GM21619 (cell line): Measurements from ENCODE around the gene WDFY4.

ENCODE experiments used
- ATAC-seq: cut with Tn5 transposase; IDR thresholded peaks from one replicate; pipeline ENCODE4 v1.9.1; 2021; ENCODE audit not compliant: unreplicated experiment

The WDFY4 gene

DNA sequence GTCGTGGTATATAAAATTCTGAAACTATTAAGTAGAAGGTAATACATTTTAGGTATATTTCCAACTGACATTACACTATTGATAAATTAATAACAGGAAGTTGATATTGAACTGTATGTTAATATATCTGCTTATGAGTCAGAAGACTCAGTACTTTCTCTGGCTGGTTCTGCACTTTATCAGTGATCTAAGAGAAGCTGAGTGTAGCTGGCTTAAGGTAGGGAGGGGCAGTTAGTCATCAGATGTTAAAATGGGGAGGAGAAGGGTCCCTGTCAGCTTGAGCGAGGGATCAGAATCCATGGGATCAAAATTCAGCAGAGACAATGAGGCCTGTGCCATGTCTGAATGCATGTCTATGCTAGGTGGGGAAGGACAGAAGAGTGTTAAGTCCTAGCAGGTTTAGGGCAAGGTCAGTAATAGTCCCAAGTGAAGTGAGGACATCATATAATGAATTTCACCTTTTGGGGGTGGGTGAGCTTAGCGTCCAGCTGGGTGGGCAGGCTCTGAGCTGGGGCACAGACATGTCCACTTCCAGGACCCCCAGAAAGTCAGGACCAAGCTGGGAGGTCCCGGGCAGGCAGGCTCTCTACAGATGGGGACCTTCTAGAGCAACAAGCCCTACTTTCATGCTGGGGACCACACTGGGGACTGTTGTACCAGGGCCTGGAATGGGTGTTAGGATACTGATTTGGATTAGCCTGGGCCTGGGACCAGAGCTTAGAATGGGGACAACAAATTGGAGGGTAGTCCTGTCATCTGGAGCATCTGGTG, 82.9 kb downstream of the WDFY4 start:
- ATAC-seq = no peak

DNA sequence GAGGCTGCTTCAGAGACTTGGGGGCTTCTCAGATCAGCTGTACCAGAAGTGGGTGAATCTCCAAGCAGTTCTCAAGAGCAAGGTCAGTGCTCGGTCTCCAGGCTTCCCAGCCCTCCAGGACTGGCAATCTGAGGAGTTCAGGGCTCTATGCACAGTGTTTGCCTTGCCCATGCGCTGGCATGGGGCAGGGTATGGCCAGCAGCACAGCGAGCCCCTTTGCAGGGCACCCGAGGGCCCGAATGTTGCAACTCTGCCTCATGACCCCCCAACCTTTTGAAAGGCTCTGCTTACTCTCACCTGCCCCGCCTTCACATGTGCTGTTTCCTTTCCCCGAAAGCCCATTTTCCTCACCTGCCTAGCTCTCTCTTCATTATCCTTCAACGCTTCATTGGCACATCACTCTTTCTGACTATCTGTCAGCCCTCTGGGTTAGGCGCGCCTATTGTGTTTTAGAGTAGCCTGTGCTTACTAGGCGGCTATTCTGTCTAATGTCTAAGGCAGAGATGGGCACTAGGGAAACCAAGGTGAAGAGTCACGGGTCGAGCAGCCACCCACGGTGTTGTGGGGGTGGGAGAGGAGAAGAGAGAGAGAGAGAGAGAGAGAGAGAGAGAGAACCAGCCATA, 83.6 kb downstream of the WDFY4 start:
- no peak for ATAC-seq

GRCh38 chr10:48768926-48769325, 84.3 kb downstream of the WDFY4 start:
- ATAC-seq = no peak

GRCh38 chr10:48769706-48770435, 85.2 kb downstream of the WDFY4 start:
- no peak for ATAC-seq

DNA sequence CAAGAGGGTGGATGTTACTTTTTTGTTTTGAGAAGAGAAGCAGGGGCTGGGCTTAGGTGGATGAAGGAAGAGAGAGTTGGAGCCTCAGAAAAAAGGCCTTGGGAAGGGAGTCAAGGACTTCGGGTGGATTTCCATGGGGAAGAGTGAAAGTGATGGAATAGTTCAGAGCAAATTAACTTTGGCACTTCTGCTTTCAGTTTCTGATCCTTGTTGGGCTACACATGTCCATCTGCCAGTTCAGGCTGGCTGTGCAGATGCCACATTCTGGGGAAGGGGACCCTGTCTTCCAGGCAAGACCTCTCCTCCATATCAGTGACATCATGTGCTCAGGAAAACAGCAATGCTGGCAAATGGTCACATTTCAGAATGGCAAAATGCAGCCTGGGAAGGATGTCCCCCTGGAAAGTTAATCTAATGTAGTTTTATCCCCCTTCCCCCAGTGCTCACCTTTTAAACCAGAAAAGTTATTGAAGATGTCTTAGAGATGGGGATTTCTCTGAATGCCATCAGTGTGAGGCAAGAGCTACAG, 86.0 kb downstream of the WDFY4 start:
- no peak for ATAC-seq

- ATAC-seq = no peak
Observed at GRCh38 chr10:48771234-48771633, 86.6 kb downstream of the WDFY4 start.

DNA sequence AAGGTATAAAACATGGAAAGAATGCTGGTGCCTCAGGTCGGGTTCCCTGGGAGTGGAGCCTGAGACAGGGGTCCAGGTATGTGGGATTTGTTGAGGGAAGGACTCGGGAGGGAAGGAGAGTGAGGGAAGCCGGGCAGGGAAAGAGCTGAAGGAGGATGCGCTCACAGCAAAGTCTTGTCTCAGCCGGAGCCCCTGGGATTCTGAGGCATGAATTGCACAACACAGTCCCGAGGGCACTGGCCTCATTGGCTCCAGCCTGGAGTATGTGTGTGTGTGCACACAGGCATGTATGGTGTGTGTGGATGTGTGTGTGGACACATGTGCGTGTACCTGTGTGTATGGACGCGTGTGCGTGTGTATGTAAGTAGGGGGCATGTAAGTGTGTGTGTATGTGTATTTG, 87.4 kb downstream of the WDFY4 start:
- ATAC-seq = no peak

GRCh38 chr10:48773580-48773979, 88.9 kb downstream of the WDFY4 start:
- ATAC-seq = no peak

DNA sequence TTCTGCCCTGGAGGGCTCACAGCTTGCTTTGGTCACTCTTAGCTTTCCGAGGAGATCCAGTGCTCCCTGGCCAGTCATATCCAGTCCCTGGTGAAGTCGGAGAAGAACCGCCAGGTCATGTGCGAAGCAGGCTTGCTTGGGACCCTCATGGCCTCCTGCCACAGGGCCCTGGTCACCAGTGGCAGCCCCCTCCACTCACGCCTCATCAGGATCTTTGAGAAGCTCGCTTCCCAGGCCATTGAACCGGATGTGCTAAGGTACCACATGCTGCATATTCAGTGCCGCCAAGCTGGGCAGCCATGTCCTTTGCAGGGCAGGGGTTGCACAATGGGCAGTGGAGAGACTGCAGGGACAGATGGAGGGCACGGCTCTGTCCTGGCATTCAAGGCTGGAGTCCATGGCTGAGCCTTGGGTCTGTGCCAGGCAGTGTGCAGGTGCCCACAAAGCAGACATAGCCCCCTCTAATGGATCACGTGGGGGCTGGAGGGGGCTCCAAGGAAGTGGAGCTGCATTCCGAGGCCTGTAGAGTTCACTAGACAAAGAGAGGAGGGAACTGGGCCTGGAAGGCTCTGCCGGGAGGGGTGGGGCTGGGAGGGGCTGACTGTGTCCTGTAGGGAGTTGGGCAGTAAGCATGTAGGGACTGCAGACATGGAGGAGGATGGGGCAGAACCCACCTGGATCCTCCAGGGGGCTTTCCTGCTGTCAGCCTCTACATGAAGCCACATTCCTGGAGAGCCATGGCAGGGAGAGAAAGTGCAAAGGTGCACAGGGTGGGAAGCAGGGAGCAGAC, 89.9 kb downstream of the WDFY4 start:
- ATAC-seq = no peak

DNA sequence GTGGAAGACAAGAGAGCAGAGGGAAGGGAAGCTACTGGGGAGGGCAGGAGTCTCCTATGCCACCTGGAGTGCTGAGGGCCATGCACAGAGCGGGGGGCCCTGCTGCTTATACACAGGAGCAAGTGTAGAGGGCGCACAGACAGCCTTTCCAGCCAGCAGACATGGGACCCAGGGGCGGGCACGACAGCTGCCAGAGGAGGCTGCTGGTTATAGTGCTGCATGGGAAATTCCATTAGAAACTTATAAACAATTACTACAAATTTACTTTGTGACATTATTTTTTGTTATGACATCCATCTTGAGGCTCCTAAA, 90.5 kb downstream of the WDFY4 start:
- ATAC-seq = no peak

- ATAC-seq = no peak
Observed at GRCh38 chr10:48776005-48776522, 91.4 kb downstream of the WDFY4 start.

GRCh38 chr10:48776528-48776927, 91.9 kb downstream of the WDFY4 start:
- ATAC-seq = no peak

DNA sequence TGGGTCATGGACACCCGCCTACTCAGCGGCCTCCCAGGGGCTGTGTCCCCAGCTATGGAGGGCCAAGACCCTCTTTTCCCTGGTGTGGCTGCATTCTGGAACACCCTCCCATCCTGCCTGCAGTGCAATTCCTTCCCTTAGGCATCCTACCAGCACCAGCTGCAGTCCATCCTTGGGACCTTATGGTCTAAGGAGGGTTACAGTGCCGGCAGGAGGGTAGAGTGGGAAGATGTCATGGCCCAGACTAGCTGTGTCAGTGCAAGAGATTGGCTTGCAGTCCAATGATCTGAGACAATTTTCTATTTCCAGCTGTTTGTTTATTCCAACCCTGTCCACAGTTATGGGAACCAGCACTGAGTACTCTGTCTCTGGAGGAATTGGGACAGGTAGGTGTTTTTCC, 92.4 kb downstream of the WDFY4 start:
- no peak for ATAC-seq

DNA sequence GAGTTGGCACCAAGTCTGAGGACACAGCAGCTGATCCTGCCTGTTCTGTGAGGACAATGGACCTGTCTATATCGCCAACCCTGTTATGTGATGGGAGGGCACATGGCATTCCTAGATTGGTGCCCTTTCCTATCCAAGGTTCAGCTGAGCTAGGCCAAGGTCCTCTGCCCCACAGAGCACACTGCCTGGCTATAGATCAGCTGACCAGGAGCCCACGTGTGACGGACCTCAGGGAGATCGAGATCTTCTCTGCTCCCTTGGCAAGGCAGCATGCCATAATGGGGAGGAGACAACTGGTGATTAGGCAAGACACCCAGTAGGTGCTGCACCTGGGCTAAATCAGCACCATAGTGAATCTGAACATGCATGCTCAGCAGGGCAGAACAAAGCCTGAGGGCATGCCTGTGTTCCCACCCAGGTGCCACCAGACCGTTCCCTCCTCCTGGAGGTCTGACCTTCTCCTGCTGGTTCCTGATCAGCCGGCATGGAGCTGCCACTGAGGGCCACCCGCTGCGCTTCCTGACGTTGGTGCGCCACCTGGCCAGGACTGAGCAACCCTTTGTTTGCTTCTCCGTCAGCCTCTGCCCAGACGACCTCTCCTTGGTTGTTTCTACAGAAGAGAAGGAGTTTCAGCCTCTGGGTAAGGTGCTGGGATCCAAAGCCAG, 93.7 kb downstream of the WDFY4 start:
- ATAC-seq = no peak

DNA sequence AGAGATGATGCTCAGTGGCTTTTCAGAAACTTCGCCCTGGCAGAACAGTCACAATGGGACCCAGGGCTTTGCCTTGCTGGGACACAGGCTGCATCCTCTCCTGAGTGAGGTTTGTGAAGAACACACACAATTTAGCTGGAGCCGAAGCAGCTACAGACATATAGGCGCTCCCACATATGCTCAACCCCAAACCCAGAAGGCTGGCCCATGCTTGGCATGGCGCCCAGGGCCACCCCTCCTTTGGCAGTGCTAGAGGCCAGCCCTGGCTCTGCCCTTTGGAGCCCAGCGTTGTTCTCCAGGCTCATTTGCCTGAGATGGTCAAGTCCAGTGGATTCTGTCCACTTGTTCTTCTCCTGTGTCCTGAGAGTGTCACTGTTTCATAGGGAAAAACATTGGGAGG, 94.4 kb downstream of the WDFY4 start:
- no peak for ATAC-seq

DNA sequence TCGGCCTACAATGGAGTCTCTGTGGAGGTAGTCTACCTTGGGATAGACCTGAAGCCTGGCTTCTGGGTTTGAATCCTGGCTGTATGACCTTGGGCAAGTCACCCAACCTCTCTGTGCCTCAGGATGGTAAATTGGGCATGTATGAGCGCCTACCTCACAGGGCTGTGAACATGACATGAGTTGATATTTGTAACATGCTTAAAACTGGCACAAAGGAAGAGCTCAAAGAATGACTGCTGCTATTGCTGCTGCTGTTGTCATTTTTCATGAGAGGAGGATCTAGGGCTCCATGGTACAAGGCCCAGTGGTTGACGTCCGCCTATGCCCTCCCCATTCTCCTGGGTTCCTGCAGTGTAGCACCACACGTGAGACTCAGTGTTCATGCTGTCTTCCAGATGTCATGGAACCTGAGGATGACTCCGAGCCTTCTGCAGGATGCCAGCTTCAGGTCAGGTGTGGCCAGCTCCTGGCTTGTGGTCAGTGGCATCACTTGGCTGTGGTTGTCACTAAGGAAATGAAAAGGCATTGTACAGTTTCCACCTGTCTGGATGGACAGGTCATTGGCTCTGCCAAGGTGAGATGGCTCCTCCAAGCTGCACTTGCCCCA, 95.0 kb downstream of the WDFY4 start:
- no peak for ATAC-seq

GRCh38 chr10:48780341-48780740, 95.7 kb downstream of the WDFY4 start:
- no peak for ATAC-seq

GRCh38 chr10:48782386-48782785, 97.7 kb downstream of the WDFY4 start:
- no peak for ATAC-seq

DNA sequence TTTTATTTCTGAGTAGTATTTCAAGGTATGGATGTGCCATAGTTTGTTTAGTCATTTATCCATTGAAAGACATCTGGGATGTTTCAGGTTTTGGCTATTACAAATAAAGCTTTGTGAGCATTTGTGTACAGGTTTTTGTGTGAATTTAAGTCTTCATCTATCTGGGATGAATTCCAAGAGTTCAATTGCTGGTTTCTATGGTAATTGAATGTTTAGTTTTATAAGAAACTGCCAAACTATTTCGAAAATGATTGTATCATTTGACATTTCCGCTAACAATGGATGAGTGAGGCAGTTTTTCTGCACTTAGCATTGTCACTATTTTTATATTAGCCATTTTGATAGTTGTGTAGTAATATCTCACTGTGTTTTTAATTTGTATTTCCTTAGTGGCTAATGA, 99.4 kb downstream of the WDFY4 start:
- ATAC-seq = no peak

- ATAC-seq = no peak
Observed at GRCh38 chr10:48785796-48786195, 101.1 kb downstream of the WDFY4 start.
